ENCODE results near the gene ICAM3. TPM values are rescaled to one million over a fixed set of nuclear protein-coding genes. Genes with fewer than 3 reads are reported as not detected.

The ICAM3 gene
- total RNA-seq, 4 donors from 2014 or later: 2.9 to 10.9 (median 5.2) TPM

- no peak overlapping the region for H3K27ac ChIP-seq (replicated peaks in 1 of 4)
- intact Hi-C loops (cut with DNase I): no loop called here
- no peak overlapping the region for H3K4me3 ChIP-seq
- 25% methylated on average over 11 of the region's 25 CpGs for WGBS
- TF ChIP-seq POLR2A (IDR thresholded peaks at IDR 0.05; ENCODE audit: low read depth): no peak
- no peak for TF ChIP-seq CTCF (IDR thresholded peaks at IDR 0.05)
- TF ChIP-seq POLR2AphosphoS5 (IDR thresholded peaks at IDR 0.05): no peak
- TF ChIP-seq EP300 (IDR thresholded peaks at IDR 0.05): no peak
- no peaks in the 10 kb centered on the region for H3K9me3 ChIP-seq
- no peak for DNase-seq (ENCODE audit: extremely low spot score)
- no peaks in the 10 kb centered on the region for H3K36me3 ChIP-seq
- H3K27me3 ChIP-seq: peaks cover 16 to 99% (median 76%) of the 10 kb centered on the region in 4 donors
- H3K4me1 ChIP-seq: peaks cover 41 to 70% (median 65%) of the 10 kb centered on the region in 4 donors
Observed at GRCh38 chr19:10294368-10294697, 45.1 kb downstream of the ICAM3 start.

- no peak for DNase-seq (ENCODE audit: extremely low spot score)
- Histone ChIP-seq H3K4me1 (peaks cover 46 to 75% (median 71%) of the 10 kb centered on the region in 4 donors), H3K4me3 (no peak overlapping the region), H3K27me3 (peaks cover 16 to 100% (median 82%) of the 10 kb centered on the region in 4 donors), H3K9me3 (no peaks in the 10 kb centered on the region), H3K27ac (replicated peaks in 1 of 4) (no peak overlapping the region), H3K36me3 (no peaks in the 10 kb centered on the region)
- intact Hi-C loops (cut with DNase I): no loop called here
- WGBS: 32% methylated on average over 33 of the region's 49 CpGs
- TF ChIP-seq POLR2AphosphoS5 (IDR thresholded peaks at IDR 0.05) (no peak), POLR2A (IDR thresholded peaks at IDR 0.05; ENCODE audit: low read depth) (no peak), EP300 (IDR thresholded peaks at IDR 0.05) (no peak), CTCF (IDR thresholded peaks at IDR 0.05) (no peak)
Observed at GRCh38 chr19:10293637-10294367, 45.6 kb downstream of the ICAM3 start.

GRCh38 chr19:10292789-10293636, 46.4 kb downstream of the ICAM3 start:
- Histone ChIP-seq H3K9me3 (no peaks in the 10 kb centered on the region), H3K27ac (replicated peaks in 1 of 4) (peak overlapping the region in 1 of 4 donors; percentile 30), H3K4me3 (peak overlapping the region; percentile 39 to 60 (median 47)), H3K4me1 (peaks cover 53 to 82% (median 78%) of the 10 kb centered on the region in 4 donors), H3K27me3 (peaks cover 16 to 100% (median 89%) of the 10 kb centered on the region in 4 donors), H3K36me3 (no peaks in the 10 kb centered on the region)
- intact Hi-C loops (cut with DNase I): no loop called here
- 20% methylated on average over 25 of the region's 56 CpGs for WGBS
- DNase-seq (ENCODE audit: extremely low spot score): no peak
- TF ChIP-seq POLR2AphosphoS5 (IDR thresholded peaks at IDR 0.05) (no peak), CTCF (IDR thresholded peaks at IDR 0.05) (no peak), POLR2A (IDR thresholded peaks at IDR 0.05; ENCODE audit: low read depth) (no peak), EP300 (IDR thresholded peaks at IDR 0.05) (no peak)

GRCh38 chr19:10292206-10292788, 47.1 kb downstream of the ICAM3 start:
- Histone ChIP-seq H3K9me3 (no peaks in the 10 kb centered on the region), H3K4me3 (peak overlapping the region; percentile 39 to 60 (median 47)), H3K27ac (replicated peaks in 1 of 4) (peak overlapping the region in 1 of 4 donors; percentile 30), H3K4me1 (peaks cover 59 to 89% (median 85%) of the 10 kb centered on the region in 4 donors), H3K36me3 (no peaks in the 10 kb centered on the region), H3K27me3 (peaks cover 16 to 100% (median 96%) of the 10 kb centered on the region in 4 donors)
- intact Hi-C loops (cut with DNase I): no loop called here
- WGBS: 0% methylated on average over 20 of the region's 45 CpGs
- no peak for TF ChIP-seq POLR2AphosphoS5 (IDR thresholded peaks at IDR 0.05)
- no peak for TF ChIP-seq EP300 (IDR thresholded peaks at IDR 0.05)
- no peak for TF ChIP-seq POLR2A (IDR thresholded peaks at IDR 0.05; ENCODE audit: low read depth)
- TF ChIP-seq CTCF (IDR thresholded peaks at IDR 0.05): no peak
- DNase-seq (ENCODE audit: extremely low spot score): no peak

Data from esophagus muscularis mucosa (tissue), 4 donors.